H1 (cell line): Measurements from ENCODE around the gene AIG1. TPM values are rescaled to one million over a fixed set of nuclear protein-coding genes. Genes with fewer than 3 reads are reported as not detected.

Experiments
- E2F6 ChIP-seq: IDR thresholded peaks from 2 replicates; pipeline ENCODE4 v1.6.1; 2012; ENCODE audit warnings: inconsistent platforms
- polyA plus RNA-seq, 7 experiments: library from polyadenylated mRNA; depleted of rRNA in 3 of 7; stranded (reverse) in 5 of 7; unstranded in 2 of 7; fragments of >200 nt in 5 of 7; fragments of 200-250 nt in 2 of 7; gene quantifications; 1 replicate in 5 of 7; 2 replicates in 1 of 7; 4 replicates in 1 of 7; pipeline versions ENCODE4 v1.2.1 to v1.2.3, GENCODE V29; 2011 to 2013; ENCODE audit warnings: missing spikeins in 2 of 7, mixed read lengths in 2 of 7
- total RNA-seq: library from RNA; stranded (reverse); fragmentation: NEBNext Ultra II Directional; extraction: Animal tissue kit (Norgen Biotek cat#: 25700); gene quantifications from 2 replicates; pipeline ENCODE4 v1.2.1, GENCODE V29; 2021

The AIG1 gene
- total and polyA plus RNA-seq, 2 of the 8 experiments (the other 6 are each of a cell fraction or from before 2014, with no cell fraction given): 56.6 to 58.4 TPM

GRCh38 chr6:143205991-143206390 is 145.3 kb downstream of the AIG1 start (continued):
- TF ChIP-seq E2F6: no peak
